Prostate gland (tissue), 2 donors: ENCODE results near the gene SREBF2. TPM values are rescaled to one million over a fixed set of nuclear protein-coding genes. Genes with fewer than 3 reads are reported as not detected.
"Not testable (repeated sequence)": the region's sequence is repeated elsewhere in the genome, so short reads cannot be mapped to it uniquely, and the experiment has no call there.

Experiments used
- DNase-seq: peaks from one replicate; pipeline ENCODE4 v3.0.0-alpha.2; 2019; ENCODE audit warnings: low spot score
- H3K27ac ChIP-seq, 2 donors: fragments of 200-600 bp; sonication (generic); 2 replicates each; pipeline ENCODE4 v1.5.1; 2017 to 2019
- H3K27me3 ChIP-seq: fragments of 200-600 bp; sonication (generic); replicated peaks from 2 replicates; pipeline ENCODE4 v1.5.1; 2019; ENCODE audit not compliant: insufficient read depth
- H3K36me3 ChIP-seq, 2 donors: fragments of 200-600 bp; sonication (generic); 1 replicate in 1 of 2; 2 replicates in 1 of 2; pipeline versions ENCODE4 v1.5.1 to v1.8.1; 2017 to 2019
- H3K4me1 ChIP-seq: fragments of 200-600 bp; sonication (generic); replicated peaks from 2 replicates; pipeline ENCODE4 v1.5.1; 2019
- H3K4me3 ChIP-seq, 2 donors: fragments of 200-600 bp; sonication (generic); 2 replicates each; pipeline ENCODE4 v1.5.1; 2017 to 2019
- H3K9me3 ChIP-seq: fragments of 200-600 bp; sonication (generic); 2 replicates; pipeline ENCODE4 v1.5.1; 2017
- POLR2A ChIP-seq: fragments of 450-650 bp; IDR thresholded peaks from one replicate; pipeline ENCODE4 v1.6.1; 2016; ENCODE audit warnings: antibody characterized with exemption, mild to moderate bottlenecking
- POLR2AphosphoS5 ChIP-seq: sonication (generic); formaldehyde crosslinking; IDR thresholded peaks from one replicate; pipeline ENCODE4 v1.6.1; 2017; ENCODE audit warnings: antibody characterized with exemption
- WGBS: methylation state at CpG from one replicate; pipeline ENCODE4 v1.1.5; 2018; 5-methylcytosine and 5-hydroxymethylcytosine counted together
- intact Hi-C: fragments of 100-400 bp; cut with DNase I; formaldehyde crosslinking; loops from one replicate; pipeline ENCODE4 v1.14.2; 2022
- total RNA-seq, 2 donors: library from RNA; depleted of rRNA; stranded (reverse); fragments of >200 nt; gene quantifications; one replicate each; pipeline ENCODE4 v1.1.0, GENCODE V29; 2016
- TF ChIP-seq, protein P1 (sequence below), 4 experiments: fragments of 200-600 bp in 2 of 4; fragments of 450-650 bp in 2 of 4; sonication (generic) in 2 of 4; IDR thresholded peaks; 1 replicate in 3 of 4; 2 replicates in 1 of 4; pipeline ENCODE4 v1.5.1; 2016 to 2019; ENCODE audit warnings: antibody characterized with exemption in 4 of 4, mild to moderate bottlenecking in 2 of 4, moderate library complexity in 2 of 4

The SREBF2 gene
- total RNA-seq, 2 donors from 2014 or later: 62.7 to 128 TPM

DNA sequence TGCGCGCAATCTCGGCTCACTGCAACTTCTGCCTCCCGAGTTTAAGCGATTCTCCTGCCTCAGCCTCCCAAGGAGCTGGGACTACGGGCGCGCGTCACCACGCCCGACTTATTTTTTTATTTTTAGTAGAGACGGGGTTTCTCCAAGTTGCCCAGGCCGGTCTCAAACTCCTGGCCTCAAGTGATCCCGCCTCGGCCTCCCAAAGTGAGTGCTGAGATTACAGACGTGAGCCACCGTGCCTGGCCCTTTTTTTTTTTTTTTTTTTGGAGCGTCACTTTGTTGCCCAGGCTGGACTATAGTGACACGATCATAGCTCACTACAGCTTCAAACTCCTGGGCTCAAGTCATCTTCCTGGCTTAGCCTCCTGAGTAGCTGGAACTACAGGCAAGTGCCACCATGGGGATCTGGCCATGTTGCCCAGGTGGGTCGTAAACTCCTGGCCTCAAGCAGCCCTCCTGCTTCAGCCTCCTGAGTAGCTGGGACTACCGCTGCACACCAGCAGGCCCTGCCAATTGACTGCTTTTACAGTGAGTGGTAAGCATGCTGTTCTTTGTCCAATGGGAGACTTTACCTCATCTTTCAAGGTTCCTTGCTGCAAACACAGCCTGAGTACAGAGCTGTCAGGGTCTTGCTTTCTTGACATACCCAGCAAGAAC lies 114.6 kb downstream of the SREBF2 start:
- Histone ChIP-seq H3K27ac (no peak overlapping the region), H3K36me3 (no peaks in the 10 kb centered on the region), H3K4me3 (peak overlapping the region; percentile 53 to 60), H3K9me3 (no peaks in the 10 kb centered on the region), H3K27me3 (no peaks in the 10 kb centered on the region), H3K4me1 (peaks cover 5% of the 10 kb centered on the region)
- intact Hi-C loops: no loop called here
- TF ChIP-seq POLR2A: no peak
- no peak for TF ChIP-seq POLR2AphosphoS5
- TF ChIP-seq, protein P1, sequence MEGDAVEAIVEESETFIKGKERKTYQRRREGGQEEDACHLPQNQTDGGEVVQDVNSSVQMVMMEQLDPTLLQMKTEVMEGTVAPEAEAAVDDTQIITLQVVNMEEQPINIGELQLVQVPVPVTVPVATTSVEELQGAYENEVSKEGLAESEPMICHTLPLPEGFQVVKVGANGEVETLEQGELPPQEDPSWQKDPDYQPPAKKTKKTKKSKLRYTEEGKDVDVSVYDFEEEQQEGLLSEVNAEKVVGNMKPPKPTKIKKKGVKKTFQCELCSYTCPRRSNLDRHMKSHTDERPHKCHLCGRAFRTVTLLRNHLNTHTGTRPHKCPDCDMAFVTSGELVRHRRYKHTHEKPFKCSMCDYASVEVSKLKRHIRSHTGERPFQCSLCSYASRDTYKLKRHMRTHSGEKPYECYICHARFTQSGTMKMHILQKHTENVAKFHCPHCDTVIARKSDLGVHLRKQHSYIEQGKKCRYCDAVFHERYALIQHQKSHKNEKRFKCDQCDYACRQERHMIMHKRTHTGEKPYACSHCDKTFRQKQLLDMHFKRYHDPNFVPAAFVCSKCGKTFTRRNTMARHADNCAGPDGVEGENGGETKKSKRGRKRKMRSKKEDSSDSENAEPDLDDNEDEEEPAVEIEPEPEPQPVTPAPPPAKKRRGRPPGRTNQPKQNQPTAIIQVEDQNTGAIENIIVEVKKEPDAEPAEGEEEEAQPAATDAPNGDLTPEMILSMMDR (IDR thresholded peaks at IDR 0.05): no peak
- 73% methylated on average over 21 of the region's 21 CpGs for WGBS
- no peak for DNase-seq

DNA sequence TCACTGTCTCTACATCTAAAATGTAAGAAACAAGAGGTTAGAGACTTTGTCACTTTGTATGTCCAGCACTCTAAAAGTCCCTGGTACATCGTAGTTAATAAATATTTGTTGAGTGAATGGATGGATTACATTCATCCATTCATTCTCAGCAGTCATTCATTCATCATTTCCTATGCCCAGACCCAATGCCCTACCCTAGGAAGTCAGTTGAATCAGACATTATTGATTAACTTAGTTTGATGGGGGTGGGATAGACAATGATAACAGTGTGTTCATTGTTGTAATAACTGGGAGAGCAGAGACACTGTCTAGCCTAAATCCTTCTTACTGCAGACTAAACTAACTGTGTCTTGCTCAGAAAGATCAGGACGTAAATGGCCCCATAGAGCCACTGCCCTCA lies 115.2 kb downstream of the SREBF2 start:
- no peak for DNase-seq
- no peak overlapping the region for H3K27ac ChIP-seq
- H3K4me1 ChIP-seq: peaks cover 5% of the 10 kb centered on the region
- H3K36me3 ChIP-seq: no peaks in the 10 kb centered on the region
- TF ChIP-seq POLR2A (no peak), POLR2AphosphoS5 (no peak)
- TF ChIP-seq, protein P1 (IDR thresholded peaks at IDR 0.05): no peak
- intact Hi-C loops: no loop called here
- no peak overlapping the region for H3K4me3 ChIP-seq
- H3K9me3 ChIP-seq: no peaks in the 10 kb centered on the region
- WGBS: 86% methylated on average over 2 of the region's 2 CpGs
- no peaks in the 10 kb centered on the region for H3K27me3 ChIP-seq

DNA sequence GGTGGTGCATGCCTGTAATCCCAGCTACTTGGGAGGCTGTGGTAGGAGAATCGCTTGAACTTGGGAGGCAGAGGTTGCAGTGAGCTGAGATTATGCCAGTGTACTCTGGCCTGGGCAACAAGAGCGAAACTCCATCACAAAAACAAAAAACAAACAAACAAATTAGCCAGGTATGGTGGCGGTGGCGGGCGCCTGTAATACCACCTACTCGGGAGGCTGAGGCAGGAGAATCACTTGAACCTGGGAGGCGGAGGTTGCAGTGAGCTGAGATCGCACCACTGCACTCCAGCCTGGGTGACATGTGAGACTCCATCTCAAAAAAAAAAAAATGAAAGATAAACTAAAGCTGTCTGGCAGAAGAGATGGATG lies 116.0 kb downstream of the SREBF2 start:
- WGBS: 90% methylated on average over 8 of the region's 8 CpGs
- H3K27me3 ChIP-seq, H3K4me3 ChIP-seq, H3K9me3 ChIP-seq, H3K4me1 ChIP-seq, intact Hi-C loops, H3K36me3 ChIP-seq, DNase-seq, H3K27ac ChIP-seq: not testable (repeated sequence)

DNA sequence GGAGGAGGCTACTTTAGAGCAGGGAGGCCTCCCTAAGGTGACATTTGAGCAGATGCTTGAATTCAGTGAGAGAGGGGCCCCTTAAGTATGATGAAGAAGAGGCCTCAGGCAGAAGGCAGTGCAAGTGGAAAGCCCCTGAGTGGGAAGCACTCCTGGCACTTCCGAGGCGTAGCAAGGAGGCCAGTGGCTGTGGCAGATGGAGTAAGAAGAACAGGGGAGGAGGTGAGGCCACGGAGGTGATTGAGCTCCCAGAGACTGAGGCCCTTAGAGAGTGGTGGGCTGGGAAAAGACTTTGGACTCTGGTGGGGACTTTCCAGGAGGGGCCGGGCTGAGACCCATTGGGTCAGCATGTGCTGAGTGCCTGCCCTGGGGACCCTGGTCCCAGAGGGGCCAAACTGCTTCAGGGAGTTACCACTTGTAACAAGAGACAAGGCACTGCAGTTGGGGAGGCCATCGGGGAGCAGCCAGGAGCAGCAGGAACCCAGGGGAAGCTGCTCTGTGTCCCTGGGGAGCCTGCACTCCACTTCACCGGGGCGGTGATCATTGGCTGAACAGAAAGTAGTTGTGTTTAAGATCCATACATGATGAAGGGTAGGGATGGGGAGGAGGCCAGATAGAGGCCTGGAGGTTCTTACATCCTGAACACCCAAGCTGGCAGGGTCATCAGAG lies 116.5 kb downstream of the SREBF2 start:
- intact Hi-C loops: no loop called here
- WGBS: 92% methylated on average over 7 of the region's 7 CpGs
- H3K4me1 ChIP-seq: peaks cover 5% of the 10 kb centered on the region
- H3K27me3 ChIP-seq: no peaks in the 10 kb centered on the region
- H3K9me3 ChIP-seq: no peaks in the 10 kb centered on the region
- no peaks in the 10 kb centered on the region for H3K36me3 ChIP-seq
- TF ChIP-seq POLR2A (no peak), POLR2AphosphoS5 (no peak)
- TF ChIP-seq, protein P1 (IDR thresholded peaks at IDR 0.05): no peak
- no peak overlapping the region for H3K4me3 ChIP-seq
- DNase-seq: no peak
- H3K27ac ChIP-seq: no peak overlapping the region

DNA sequence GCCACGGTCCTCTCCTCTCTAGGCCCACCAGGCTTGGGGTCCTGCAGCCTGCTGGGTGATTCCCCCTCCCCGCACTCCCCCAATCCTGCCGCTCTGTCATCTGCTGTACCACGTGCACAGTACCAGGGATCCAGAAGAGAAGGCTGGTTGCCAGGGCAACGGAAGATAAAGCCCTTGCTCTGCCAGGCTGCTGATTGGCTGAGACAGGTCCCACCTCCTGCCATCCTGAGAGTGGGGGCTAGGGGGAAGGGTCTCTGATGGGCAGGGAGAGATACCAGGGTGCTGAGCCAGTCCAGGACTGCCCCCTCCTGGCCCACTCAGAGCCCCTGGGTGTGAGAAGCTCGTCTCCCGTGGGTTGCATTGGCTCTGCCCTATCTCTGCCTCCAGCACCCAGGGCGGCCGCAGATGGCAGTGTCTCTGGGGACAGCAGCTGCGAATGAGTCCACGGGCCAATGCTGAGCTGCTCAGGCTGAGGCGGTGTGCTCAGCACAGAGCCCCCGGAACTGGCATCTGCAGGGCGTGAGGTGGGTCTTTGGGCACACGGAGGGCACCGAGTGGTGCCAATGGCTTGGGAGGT lies 119.1 kb downstream of the SREBF2 start, which contains the start of gene SMIM45:
Gene SMIM45 (plus strand): TSS at position 253 of the 577 bp plus-strand sequence.
- Histone ChIP-seq H3K36me3 (no peaks in the 10 kb centered on the region), H3K4me1 (no peaks in the 10 kb centered on the region), H3K9me3 (no peaks in the 10 kb centered on the region), H3K27ac (no peak within 1 kb of the TSS), H3K4me3 (no peak within 1 kb of the TSS), H3K27me3 (no peaks in the 10 kb centered on the region)
- 62% methylated on average over 16 of the region's 16 CpGs for WGBS
- DNase-seq: no peak
- TF ChIP-seq POLR2AphosphoS5 (no peak), POLR2A (no peak)
- TF ChIP-seq, protein P1 (IDR thresholded peaks at IDR 0.05): no peak
- intact Hi-C loops: no loop called here
